ENCODE data around the gene CCL14.
"Not testable (repeated sequence)": the region's sequence is repeated elsewhere in the genome, so short reads cannot be mapped to it uniquely, and the experiment has no call there.

The CCL14 gene

DNA sequence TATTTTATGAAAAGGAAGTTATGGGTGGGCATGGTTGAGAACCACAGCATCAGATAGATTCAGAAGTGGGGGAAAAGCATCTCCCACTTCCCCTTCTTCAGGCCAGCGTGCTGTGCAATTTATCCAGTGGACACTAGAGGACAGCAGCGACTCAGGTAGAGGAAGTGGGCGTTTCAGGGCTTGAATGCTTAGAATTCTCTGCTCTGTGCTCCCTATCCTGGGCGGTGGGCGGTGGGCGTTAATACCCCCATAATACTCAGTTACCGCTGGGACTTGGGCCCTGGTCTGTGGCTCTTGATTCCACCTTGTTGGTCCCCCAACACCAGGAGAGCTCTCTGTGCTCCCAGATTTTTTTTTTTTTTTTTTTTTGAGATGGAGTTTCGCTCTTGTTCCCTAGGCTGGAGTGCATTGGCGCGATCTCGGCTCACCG lies 39.4 kb downstream of the CCL14 start:
- no peak overlapping the region for H3K27ac ChIP-seq
- DNase-seq (ENCODE audit: low read depth, low spot score) = no peak

DNA sequence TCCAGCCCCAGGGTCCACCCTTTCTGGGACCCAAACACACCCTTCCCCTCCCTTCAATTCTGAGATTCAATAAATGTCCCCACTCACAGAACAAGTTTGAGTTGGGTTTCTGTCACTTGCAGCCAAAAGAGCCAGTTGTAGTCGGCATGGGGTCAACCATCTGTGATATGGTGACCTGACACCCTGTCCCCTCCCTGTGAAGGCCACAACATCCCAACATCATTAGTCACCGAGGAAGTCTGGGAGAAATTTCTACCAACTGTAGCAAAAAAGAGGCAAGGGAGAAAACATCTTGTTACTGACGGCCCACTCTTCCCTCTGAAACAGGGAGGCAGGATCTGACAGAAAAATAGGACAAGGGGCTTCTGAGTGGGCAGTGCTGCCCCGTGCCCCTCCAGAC lies 42.4 kb downstream of the CCL14 start:
- H3K27ac ChIP-seq = no peak overlapping the region
- DNase-seq (ENCODE audit: low read depth, low spot score) = no peak

DNA sequence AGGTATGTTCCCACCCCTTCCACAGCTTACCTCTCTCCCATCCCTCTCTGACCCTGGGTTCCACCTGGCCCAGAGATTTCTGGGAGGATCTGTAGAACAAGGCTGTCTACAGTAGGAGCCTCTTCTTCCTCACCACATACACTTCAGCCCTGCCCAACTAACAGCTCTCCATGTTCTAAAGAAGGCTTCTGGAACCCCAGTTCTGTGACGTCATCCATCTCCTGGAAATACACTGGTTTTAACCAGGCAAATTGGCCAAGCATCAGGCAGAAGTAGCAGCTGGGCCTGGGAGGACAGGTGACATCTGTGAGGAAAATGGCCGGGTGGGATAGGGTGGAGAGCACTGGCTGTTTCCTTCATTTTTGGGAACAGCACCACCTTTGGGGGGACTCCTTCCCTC lies 43.0 kb downstream of the CCL14 start, which contains the start of gene LYZL6:
LYZL6 (minus strand) TSS at position 177 of the 400 bp plus-strand sequence. CDS start 4,357 bp downstream, outside the sequence.
- no peak within 1 kb of the TSS for H3K27ac ChIP-seq
- DNase-seq (ENCODE audit: low read depth, low spot score) = no peak

DNA sequence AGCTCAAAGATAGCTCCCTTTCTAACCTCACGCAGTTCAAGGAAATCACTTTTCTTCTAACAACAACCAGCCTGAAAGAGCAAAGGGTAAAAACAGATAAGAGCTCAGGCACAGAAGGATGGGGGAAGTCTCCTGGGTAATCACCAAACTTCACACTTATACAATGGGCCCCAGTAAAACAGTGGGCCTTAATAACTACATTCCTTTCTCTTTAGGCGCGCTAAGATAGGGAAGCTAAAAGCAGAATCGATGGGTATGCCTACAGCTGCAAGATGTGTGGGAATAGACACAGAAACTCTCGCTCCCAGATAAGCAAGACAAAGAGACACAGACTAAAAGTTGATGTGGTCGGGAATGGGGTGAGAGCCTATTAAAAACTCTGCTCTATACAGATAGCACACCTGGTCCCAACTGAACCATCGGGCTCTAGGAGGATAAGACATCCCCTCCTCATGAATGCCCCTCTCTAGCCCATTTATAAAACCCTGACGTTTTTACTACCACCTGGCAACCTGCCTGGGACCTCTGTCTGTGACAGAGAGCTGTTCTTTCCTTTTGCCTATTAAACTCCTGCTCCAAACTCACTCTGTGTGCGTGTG lies 43.8 kb downstream of the CCL14 start:
- DNase-seq (ENCODE audit: low read depth, low spot score) = no peak
- H3K27ac ChIP-seq = no peak overlapping the region

DNA sequence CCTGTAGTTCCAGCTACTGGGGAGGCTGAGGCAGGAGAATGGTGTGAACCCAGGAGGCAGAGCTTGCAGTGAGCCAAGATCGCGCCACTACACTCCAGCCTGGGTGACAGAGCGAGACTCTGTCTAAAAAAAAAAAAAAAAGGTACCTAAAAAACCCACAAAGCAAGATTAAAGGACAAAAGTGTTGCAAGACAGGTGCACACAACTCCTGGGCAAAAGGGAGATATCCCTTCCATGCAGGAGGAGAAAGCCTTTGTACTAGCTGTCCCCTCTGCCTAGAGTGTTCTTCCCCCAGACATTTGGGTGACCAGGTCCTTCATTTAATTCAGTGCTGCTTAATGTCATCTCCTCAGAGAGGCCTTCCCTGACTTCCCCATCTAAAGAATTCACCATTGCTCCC lies 48.0 kb downstream of the CCL14 start:
- H3K27ac ChIP-seq; DNase-seq (ENCODE audit: low read depth, low spot score): not testable (repeated sequence)

DNA sequence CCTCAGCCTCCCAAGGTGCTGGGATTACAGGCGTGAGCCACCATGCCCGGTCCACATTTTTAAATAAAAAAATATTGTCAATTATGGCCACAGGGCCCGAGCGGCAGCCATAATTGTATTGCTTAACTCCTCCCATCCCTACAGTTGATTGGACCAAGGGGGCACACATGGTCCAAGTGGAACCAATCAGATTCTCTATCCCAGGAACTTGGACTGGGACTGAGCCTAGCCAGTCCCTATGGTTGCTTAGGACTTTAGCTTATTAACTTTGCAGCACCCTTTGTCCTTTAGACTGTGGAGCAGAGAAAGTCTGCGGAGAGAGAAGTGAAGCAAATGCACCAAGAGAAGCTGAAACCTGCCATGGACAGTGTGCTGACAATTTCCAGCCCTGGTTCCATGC lies 50.5 kb downstream of the CCL14 start:
- DNase-seq (ENCODE audit: low read depth, low spot score) = no peak
- H3K27ac ChIP-seq = no peak overlapping the region

DNA sequence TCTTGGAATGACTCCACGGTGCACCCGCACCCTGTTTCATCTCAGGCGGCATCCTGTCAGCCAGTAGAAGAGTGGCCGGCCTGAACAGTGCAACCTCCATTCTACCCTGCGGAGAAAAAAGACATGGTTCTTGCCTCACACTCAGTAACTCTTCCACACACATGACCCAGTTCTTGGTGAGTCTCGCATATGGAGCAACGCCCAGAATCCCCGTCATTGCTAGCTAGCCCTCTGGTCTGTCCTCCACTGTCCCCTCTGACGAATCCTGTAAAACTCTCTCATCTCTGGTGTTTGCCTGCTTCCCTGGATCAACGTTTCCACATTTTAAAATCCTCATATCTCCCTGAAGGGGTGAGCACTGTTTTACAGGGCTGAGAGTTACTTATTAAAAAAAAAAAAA lies 51.8 kb downstream of the CCL14 start:
- no peak for DNase-seq (ENCODE audit: low read depth, low spot score)

More for the DNA sequence above, 51.8 kb downstream of the CCL14 start:
- no peak overlapping the region for H3K27ac ChIP-seq

All from epithelial cell of prostate (primary cell).